NB4 (cell line): ENCODE measurements around the gene CAMKK1.

Source experiments
- CTCF ChIP-seq: IDR thresholded peaks from one replicate; pipeline ENCODE4 v1.5.1; 2012; ENCODE audit warnings: low read depth, low read length
- MAX ChIP-seq: IDR thresholded peaks from 2 replicates; pipeline ENCODE4 v1.6.1; 2011; ENCODE audit warnings: low read depth, low read length
- POLR2A ChIP-seq: IDR thresholded peaks from 2 replicates; pipeline ENCODE4 v1.6.1; 2011; ENCODE audit warnings: mild to moderate bottlenecking; ENCODE audit not compliant: insufficient read length; ENCODE audit errors: extremely low read depth

GRCh38 chr17:3935140-3935542, 42.3 kb upstream of the CAMKK1 start:
- TF ChIP-seq CTCF (peak; percentile 33), POLR2A (no peak), MAX (no peak)
